ENCODE data around the gene DBF4B.

Gene DBF4B

DNA sequence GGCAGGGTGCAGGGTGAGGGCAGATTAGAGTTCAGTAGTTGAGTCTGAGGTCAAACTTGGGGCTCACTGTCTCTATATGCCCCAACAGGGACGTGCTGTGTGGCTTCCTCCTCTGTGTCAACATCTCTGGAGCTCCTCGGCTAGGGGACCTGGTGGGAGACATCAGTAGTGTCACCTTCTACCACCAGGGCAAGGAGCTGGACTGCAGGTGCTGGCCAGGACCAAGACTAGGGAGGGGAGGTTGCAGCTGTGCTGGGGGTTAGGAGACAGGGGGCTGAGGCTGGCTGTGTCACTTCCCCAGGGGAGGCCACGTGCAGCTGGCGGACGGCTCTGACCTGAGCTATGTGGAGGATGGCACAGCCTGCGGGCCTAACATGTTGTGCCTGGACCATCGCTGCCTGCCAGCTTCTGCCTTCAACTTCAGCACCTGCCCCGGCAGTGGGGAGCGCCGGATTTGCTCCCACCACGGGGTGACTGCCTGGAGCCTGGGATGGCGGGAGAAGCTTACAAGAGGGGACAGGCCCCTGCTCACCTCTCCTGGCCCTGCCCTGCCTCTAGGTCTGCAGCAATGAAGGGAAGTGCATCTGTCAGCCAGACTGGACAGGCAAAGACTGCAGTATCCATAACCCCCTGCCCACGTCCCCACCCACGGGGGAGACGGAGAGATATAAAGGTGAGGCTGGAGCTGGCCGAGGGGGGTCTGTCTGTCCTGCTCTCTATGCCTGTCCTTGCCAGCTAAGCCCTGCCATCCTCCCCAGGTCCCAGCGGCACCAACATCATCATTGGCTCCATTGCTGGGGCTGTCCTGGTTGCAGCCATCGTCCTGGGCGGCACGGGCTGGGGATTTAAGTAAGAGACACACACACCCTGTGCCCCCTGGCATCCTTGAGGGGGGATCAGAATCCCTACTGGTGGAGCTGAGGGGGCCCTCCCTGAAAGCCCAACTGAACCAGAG lies 69.2 kb downstream of the DBF4B start:
- DNase-seq (ENCODE audit: low read depth), result no peak

DNA sequence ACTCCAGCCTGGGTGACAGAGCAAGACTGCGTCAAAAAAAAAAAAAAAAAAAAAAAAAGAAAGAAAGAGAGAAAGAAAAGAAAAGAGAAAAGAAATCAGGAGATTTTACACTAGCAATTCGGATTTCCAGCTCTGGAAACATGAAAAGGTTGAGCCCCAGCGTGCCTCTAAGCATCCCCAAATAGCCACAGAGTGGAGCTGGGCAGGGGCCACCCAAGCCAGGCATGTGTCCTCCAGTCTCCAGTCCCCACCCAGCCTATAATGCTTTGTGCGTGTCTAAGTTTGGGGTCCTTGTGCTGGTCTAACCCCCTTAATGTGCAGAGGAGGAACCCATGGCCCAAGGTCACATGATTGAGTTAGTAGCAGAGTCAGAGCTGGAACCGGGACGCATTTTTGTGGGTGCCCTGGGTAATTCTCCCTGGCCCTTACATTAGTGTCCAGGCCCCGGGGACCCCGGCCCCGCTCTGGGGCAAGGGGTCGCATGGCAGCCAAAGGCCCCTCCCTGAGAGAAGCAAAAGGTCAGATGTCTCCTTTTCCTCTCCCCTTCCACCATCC lies 70.3 kb downstream of the DBF4B start:
- DNase-seq (ENCODE audit: low read depth), result no peak

DNA sequence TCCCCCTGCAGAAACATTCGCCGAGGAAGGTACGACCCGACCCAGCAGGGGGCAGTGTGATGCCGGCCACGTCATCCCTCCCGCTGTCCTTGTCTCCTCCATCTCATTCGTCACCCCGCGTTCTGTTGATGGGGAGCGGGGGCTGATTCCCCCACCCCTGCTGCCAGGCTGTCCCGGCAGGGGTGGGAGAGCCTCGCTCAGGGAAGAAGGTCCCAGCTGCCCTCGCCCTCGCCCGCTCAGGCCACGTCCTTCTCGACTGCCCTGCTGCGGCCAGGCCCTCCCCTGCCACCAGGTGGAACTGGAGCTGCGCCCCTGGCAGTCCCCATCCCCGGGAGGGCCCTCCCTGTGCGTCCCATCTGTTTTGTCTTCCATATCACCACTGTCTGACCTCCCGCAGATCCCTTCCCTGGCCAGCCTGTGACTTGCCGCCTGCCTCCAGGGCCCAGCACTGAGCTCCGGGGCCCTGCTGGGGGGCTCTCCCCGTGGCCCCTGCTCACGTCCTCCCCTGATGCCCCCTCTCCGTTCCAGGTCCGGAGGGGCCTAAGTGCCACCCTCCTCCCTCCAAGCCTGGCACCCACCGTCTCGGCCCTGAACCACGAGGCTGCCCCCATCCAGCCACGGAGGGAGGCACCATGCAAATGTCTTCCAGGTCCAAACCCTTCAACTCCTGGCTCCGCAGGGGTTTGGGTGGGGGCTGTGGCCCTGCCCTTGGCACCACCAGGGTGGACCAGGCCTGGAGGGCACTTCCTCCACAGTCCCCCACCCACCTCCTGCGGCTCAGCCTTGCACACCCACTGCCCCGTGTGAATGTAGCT lies 71.0 kb downstream of the DBF4B start:
- DNase-seq (ENCODE audit: low read depth), result no peak

DNA sequence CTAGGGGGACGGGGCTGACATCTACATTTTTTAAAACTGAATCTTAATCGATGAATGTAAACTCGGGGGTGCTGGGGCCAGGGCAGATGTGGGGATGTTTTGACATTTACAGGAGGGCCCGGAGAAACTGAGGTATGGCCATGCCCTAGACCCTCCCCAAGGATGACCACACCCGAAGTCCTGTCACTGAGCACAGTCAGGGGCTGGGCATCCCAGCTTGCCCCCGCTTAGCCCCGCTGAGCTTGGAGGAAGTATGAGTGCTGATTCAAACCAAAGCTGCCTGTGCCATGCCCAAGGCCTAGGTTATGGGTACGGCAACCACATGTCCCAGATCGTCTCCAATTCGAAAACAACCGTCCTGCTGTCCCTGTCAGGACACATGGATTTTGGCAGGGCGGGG lies 71.7 kb downstream of the DBF4B start:
- no peak for DNase-seq (ENCODE audit: low read depth)

DNA sequence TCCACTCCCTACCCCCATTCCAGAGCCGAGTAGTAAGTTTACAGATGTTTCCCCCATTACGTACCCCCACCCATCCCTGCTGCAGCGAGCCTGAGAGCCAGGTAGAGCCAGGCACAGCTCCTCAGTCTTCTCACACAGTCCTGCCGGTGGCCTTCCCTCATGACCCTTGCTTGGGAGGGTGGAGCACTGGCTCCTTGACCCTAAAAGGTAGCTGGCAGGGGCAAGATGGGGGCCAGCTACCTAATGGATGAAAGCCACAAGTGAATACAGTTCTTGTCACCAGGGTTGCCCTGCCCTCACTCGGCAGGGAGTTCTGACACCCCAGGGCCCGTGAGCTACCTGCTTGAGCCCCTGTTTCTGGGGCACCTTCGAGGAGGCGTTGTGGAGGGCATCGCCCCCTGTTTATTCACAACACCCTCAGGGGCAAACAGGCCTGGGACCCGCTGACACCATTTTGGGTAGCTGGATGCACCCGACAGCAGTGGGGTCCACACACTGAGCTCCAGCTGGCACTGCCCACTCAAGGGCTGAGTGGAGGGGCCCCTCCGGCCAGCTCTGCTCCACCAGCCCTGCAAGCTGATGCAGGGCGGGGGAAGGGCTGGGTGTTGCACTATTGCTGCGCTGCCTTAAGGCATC lies 72.5 kb downstream of the DBF4B start:
- DNase-seq (ENCODE audit: low read depth), result no peak

DNA sequence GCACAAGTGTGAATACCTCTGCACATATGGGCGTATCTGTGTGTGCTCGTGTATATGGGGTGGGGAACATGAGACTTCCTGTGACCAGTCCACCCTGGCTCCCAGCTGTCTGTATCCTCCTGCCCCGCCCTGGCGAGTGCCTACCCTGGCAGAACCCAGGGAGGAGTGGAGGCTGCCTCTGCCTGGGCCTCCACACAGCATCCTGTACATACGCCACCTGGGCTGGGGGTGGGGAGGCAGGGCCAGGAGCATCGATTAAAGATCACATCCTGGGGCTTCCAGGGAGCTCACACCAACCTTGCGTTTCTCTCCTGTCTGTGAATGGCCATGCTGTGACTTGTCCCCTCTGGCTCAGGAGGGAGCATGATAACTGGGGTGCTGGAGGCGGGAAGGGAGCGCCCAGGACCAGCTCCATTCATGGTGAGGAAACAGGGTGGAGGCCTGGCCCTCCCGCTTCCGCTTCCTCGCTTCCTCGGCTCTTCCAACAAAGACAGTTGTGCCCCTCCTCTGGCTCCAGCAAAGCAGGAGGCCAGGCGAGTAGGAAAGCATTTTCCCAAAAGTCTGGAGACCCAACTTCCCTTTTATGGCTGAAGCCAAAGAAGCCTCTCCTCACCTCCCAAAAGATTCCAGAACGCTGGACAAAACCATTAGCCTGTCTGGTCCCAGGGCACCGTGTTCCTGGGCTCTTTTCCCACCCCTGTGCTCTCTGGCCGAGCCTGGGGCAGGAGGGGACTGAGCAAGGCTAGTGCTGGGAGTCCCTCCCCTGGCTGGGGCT lies 73.3 kb downstream of the DBF4B start:
- no peak for DNase-seq (ENCODE audit: low read depth)

DNA sequence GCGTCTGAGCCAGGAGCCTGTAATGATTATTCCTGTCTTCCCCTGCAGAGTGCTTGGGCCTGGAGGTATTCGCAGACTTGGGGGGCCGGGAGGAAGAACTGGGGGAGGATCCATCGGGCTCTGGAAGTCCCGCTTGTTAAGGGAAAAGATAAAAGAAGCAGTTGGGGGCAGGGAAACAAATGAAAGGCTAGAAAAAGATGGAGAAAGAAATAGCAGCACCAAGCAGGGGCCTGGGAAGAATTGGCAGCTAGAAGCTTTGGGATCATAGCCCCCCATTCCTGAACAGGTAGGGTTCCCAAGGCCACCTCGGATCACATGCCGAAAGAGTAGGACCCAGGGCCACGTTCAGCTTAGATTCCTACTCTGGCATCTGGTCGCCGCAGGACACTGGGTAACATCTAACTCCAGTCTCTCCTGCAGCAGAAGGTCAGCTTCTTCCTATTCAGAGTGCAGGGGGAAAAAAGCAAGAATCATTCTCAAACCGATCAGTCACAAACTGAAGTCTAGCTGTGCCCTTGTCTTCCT lies 73.9 kb downstream of the DBF4B start:
- no peak for DNase-seq (ENCODE audit: low read depth)

DNA sequence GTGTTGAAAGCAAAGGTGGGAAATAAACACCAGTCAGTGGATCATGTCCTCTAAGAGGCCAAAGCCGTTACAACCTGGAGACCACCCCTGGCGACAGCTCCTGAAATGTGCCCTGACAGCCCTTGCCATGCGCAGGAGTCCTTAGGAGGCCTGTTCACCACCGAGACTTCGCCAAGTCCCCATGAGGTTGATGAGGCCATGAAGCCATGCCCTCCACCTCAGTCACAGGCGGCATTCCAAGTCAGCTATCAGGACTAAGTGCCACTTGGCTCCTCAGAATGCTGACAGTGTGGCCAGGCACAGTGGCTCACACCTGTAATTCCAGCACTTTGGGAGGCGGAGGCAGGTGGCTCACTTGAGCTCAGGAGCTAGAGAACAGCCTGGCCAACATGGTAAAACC lies 77.5 kb downstream of the DBF4B start:
- no peak for DNase-seq (ENCODE audit: low read depth)

DNA sequence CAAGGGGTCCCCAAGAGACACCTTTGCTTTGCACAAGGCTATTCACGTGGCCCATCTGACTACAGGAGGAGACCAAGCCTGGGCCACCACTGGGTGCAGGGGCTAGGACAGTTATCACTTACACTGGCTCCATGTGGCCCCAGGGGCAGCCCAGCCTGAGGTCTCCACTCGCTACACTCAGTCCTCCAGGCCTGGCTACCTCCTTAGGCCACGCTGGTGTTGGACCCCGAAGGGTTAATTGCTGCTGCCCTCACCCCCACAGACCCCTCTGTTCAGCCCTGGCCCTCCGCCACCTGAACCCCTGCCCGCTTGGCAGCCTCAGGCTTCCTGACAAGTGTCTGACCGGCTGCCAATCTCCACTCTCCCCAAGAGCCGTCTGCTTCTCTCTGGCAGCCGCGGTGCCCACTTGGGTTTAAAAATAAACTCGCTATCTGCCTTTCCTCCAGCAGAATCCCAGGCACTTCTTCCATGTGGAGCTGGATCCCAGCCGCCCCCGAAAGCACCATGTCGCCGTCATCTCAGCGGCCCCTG lies 78.2 kb downstream of the DBF4B start:
- DNase-seq (ENCODE audit: low read depth), result no peak

DNA sequence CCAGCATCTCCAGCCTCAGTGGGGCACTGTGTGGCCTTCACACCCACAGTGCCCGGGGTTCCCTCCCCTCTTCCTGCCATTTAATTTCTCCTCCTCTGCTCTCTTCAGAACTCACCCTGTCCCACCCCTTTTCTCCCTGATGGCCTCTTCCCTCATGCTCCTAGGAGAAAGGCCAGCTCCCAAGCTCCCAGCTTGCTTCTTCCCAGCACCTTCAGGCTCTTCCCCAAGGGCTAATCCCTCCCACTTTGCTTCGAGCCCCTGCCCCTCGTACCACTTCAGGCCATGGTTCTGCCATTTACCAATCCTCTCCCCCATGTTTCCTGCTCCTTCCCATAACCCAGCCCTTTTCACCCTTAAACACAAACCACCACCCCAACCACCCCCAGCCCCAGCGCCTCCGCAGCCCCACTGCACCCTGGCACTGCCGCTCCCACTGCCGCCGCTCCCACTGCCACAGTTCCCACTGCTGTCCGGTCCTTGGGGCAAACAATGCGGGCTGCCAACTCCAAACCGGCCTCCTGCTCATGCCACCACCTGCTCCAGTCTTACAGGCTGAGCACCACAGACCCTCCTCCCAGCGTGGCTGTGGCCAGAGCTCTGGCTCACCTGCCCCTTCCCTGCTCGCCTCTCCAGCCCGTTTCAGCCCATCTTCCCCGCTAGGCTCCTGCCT lies 78.9 kb downstream of the DBF4B start:
- no peak for DNase-seq (ENCODE audit: low read depth)

DNA sequence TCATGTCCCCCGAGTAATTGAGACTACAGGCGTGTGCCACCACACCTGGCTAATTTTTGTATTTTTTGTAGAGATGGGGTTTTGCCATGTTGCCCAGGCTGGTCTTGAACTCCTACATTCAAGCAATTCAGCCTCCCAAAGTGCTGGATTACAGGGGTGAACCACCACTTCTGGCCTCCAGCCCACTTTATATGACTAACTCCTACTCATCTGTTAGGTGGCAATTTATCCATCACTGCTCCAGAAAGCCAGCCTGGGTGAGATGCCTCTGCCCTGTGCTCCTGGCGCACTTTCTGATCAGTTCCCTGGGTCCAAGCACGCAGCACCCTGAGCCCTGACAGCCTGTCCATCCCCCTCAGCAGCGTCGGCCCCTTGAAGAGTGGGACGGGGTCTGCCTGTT lies 79.7 kb downstream of the DBF4B start:
- DNase-seq (ENCODE audit: low read depth), result no peak

DNA sequence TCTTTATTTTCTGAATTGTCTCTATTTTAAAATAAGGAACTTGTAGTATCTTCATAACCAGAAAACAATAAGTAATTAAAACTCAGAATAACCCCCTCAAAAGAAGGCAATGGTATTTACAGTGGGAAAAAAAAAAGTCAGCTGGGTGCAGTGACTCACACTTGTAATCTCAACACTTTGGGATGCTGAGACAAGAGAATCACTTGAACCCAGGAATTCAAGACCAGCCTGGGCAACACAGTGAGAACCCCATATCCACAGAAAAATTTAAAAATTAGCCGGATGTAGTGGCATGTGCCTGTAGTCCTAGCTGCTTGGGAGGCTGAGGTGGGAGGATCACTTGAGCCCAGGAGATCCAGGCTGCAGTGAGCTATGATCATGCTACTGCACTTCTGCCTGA lies 83.8 kb downstream of the DBF4B start:
- no peak for DNase-seq (ENCODE audit: low read depth)

DNA sequence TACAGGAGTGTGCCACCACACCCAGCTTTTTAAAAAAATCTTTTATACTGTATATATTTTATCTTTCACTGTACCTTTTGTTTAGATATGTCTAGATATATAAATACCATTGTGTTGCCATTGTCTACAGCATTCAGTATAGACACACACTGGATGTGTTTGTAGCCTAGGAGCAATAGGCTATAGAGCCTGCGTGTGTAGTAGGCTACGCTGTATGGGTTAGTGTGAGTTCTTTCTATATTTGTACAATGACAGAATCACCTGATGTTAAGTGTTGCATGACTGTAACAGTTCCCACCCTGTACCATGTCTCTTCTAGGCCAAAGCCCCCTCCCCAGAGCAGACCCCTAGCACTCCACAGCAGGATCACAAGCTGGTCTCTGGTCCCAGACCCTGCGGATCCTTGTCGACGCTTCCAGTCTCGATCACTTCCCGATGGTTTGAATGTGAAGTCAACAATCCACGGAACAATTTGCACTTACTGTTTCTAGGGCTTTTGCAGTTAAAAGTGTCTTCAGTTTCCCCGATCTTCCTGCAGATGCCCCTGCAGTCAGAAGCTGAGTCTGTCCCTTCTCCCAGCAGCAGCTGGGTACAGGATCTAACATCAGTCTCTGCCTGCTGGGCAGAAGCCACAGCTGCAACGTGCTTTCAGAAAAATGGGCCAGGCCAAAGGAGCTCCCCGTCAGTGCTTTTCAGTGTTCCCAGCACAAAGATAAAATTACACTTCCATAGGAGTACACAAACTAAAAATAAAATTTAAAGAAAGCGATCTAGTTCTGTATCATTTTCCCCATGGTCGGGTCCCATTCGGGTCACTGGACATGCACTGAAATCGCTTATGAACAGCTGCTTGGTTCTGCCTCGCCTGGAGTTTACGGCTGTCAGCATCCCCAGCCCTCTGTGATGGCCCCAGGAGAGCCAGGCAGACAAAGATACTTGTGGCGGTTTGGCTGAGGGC lies 85.7 kb downstream of the DBF4B start:
- DNase-seq (ENCODE audit: low read depth), result no peak

DNA sequence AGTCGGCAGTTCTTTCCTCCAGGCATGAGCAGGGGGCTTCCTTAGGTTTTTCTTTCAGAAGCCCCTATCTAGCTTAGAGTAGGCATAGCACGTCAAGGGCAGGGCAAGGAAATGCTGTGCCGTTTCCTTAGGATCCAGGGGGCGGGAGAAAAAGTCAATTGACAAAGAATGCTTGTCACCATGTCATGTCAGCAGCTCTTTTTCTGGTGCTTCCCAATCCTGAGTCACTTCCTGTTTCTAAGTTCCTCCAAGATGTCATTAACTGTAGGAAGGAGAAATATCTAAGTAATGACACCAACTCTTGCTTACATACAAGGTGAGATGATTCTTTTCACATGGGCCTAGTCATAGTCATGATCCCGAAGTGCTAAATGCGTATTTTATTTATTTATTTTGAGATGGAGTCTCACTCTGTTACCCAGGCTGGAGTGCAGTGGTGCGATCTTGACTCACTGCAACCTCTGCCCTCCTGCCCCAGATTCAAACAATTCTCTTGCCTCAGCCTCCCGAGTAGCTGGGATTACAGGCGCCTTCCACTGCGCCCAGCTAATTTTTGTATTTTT lies 86.5 kb downstream of the DBF4B start:
- peak; percentile 83 for DNase-seq (ENCODE audit: low read depth)

DNA sequence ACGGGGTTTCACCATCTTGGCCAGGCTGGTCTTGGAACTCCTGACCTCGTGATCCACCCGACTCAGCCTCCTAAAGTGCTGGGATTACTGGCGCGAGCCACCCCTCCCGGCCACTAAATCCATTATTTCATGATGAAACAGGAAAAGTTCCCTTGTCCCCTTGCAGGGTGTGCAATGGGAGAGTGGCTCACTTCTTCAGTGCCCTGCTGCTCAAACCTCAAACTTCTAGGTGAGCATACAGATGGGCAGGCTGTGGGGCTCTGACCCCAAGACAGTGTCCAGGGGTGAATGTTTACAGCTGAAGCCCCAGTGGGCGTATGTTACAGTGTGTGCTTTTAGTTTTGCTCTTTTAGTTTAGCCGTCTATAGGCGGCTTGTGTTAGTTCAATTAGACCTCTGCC lies 87.0 kb downstream of the DBF4B start:
- no peak for DNase-seq (ENCODE audit: low read depth)

DNA sequence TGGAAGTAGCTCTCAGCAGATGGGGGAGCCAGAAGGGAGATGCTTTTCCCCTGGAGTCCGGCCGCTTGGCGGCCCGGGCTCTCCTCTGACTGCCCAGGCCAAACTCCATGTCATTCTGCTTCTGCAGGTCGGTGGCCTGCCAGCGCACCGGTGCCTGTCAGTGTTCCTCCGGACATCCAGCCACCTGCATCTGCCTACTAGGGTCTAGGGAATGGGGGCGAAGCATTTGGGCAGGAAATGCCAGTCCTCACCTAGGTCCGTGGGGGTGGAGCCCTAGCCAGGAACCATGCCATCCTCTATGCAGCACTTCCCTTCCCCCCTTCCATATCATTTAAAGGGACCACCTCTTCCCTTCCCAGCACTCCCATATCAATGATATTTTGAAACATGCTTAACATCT lies 87.5 kb downstream of the DBF4B start:
- no peak for DNase-seq (ENCODE audit: low read depth)

DNA sequence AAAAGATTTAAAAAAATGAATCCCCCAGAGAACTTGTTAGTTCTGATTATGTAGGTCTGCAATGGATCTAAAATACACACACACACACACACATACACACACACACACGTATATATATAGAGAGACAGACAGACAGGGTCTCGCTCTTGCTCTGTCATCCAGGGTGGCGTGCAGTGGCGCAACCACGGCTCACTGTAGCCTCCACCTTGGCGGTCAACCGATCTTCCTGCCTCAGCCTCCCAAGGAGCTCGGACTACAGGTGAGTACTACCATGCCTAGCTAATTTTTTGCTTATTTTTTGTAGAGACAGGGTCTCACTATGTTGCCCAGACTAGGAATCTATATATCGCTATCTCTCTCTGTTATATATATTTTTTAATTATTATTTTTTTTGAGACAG lies 88.3 kb downstream of the DBF4B start:
- DNase-seq (ENCODE audit: low read depth), result no peak

DNA sequence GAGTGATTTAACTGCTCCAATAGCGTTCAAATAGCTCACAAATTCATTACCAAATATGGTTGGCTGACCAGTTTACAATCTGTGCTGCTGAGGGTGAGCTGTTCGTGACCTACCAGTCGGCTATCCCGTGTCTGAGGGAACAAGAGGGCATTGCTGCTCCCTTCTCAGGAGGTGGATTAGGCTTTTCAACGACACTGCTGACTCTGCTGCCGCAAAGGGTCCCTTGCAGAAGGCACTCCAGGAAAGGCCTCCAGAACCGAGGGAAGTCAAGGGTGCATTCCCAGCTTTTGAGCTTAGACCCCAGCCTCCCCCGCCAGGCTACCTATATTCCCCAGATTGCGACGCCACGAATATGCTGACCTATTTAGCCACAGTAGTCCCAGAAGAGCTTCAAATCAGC lies 89.3 kb downstream of the DBF4B start:
- no peak for DNase-seq (ENCODE audit: low read depth)

DNA sequence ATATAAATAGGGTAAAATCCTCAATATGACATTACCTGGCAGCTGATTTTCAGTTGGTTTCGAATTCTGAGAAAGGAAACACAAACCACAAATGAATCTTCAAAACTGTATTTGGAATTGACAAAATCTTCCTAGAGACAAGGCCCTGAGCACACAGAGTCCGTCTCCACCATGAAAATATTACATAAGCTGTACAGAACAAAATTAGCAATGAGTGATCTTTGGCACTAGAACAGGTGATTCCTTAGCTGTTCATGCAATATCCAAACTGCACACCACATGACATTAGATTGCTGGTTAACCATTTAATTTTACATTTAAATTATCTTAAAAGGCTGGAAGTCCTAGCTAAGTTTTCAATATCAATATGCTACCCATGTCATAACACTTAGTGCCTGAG lies 89.9 kb downstream of the DBF4B start:
- no peak for DNase-seq (ENCODE audit: low read depth)
